Measurements from ENCODE around the gene POLRMT.

DNA sequence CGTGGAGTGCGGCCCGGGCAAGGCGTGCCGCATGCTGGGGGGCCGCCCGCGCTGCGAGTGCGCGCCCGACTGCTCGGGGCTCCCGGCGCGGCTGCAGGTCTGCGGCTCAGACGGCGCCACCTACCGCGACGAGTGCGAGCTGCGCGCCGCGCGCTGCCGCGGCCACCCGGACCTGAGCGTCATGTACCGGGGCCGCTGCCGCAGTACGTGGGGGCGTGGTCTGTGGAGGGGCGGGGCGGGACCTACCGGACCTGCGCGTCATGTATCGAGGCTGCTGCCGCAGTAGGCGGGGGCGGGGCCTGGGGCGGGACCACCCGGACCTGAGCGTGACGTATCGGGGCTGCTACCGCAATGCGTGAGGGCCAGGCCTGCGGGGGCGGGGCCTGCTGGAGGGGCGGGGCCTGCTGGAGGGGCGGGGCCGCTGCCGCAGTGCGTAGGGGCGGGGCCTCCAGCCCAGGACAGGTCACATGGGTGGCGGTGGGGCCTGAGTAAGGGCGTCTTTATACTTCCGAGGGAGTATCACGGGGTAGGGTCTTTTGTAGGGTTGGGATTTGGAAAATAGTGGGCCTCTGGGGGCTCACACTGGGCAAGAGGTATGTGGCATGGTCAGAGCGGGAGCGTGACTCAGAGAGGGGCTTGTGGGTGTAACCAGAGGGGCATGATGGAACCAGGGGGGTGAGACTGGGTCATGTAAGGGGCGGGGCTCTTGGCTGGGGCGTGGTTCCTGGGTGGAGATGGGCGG lies 47.1 kb upstream of the POLRMT start:
- peak; percentile 55 to 78 for TF ChIP-seq POLR2A (IDR thresholded peaks at IDR 0.05)
- peak in 3 of 5 experiments; percentile 61 to 66 (median 65) for TF ChIP-seq CTCF (IDR thresholded peaks at IDR 0.05 in 4 of 5, conservative IDR thresholded peaks at IDR 0.05 in 1 of 5)
